ENCODE results near the gene ZMIZ1.
A peak's percentile ranks its signal among the peaks of the same experiment; 100 is the strongest.

ZMIZ1 gene

DNA sequence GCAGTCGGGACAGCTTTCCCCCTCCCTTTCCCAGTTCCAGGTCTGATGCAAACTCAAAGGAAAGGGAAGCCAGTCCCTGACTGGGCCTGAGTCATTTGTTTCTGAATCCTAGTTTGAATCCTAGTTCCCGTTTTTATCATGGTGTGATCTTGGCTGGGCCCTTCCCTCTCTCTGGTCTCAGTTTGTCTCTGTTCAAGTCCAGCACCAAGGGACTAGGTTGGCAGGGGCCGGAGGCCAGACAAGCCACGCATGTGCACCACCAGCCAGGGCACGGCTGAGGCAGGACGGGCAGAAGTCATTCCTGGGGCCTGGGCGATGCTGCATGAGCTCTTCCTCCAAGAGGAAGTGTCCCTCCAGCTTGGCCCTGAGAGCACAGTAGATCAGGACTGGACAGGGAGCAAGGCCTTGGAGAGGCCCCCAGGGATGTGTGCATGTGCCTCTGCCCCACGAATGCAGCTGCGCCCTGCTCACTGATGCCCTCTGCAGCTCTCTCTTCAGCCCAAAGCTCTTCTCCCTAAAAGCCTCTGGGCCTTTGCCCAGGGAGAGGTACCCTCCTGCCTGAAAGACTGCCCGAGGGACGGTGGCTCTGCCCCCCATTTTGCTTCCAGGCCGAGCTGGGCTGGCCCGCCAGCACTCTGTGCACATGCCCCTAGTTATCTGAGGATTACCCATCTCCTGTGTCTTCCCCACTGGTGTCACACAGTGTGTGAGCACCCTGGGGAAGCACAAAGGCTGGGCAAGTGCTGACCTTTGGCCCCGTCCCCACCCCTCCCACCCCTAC, 86.7 kb downstream of the ZMIZ1 start:
- peak; percentile 60 for DNase-seq (ENCODE audit: low spot score)

DNA sequence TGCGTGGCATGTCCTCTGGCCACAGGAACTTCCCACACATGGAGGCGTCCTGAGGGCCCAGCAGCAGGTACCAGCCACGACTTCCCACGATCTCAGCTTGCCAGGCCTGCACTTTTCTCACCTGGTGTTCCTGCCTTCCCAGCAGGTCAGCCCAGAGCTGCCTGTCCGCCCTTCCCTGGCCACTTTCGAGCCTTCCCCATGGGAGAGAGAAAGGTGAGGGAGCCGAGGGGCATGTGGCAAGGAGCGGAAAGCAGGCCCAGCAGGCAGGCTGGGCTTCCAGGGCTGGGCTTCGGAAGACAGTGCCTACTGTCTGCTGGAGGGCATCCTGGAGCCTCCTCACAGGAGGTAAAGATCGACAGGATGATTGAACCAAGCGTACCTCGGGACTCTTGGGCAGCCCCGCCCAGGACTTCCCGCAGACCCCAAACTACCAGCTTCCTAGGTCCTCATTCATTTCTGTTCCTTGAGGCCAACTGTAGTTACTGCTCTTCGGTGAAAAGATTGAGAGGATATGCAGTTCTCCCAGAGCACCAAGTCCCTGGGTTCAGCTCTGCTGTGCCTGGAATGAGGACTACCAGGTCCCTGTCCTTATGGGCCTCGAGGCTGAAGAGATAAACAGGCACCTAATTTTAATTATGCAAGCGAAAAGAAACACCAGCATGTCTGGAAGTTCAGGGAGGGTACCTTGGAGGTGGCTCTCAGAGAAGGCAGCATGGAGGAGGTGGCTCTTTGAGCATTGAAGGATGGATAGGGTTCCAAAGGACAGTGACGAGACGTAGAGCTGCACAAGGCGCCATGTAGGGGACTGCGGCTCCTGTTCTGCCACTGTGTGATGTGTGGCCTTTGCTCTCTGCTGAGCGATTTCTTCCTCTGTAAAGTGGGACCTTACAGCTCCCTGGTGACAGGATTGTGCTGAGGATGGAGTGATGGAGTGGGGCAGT, 87.8 kb downstream of the ZMIZ1 start:
- DNase-seq (ENCODE audit: low spot score) = no peak

DNA sequence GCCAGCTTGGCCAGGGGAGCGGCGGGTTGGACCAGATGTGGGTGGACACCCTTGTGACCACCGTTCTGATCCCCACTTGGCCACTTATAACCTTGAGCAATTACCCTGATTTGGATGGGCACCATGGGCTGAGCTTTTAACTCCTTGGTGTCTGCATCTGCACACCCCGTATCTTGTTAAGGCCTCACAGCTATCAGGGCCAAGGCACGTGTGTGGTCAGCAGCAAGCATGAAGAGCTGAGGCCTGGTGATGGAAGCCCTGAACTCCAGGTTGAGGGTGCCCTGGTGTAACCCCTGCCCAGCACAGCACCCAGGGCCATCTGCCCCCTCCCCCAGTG, 89.2 kb downstream of the ZMIZ1 start:
- no peak for DNase-seq (ENCODE audit: low spot score)

DNA sequence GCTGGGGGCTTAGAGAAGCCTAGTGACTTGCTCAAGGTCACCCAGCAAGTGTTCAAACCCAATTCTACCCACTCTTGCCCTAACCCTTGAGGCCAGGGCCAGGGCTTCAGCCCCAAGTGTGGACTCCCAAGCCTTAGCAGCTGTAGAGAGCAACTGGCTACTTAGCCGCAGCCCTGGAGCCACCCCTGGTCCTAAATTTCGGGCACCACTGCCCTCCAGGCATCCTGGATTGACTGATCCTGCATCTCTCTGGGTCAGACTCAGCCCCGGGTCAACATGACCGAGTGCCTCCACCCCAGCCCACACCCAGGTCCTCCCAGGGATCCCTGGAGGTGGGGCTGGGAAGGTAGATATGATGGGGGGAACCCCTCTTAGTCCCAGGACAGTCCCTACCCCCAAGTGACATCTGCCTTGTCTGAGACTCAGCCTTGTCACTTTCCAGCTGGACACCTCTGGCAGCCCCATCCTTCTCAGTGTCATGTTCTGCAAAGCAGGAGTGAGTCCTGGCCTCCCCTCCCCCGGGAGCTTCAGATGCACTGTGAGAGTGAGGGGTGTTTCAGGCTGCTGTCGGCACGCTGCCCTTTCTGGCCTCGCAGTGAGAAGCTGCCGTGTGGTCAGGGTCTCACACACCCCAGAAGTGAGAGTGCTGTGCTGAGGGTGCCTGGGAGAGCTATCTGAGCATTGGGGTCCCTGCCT, 89.8 kb downstream of the ZMIZ1 start:
- no peak for DNase-seq (ENCODE audit: low spot score)

DNA sequence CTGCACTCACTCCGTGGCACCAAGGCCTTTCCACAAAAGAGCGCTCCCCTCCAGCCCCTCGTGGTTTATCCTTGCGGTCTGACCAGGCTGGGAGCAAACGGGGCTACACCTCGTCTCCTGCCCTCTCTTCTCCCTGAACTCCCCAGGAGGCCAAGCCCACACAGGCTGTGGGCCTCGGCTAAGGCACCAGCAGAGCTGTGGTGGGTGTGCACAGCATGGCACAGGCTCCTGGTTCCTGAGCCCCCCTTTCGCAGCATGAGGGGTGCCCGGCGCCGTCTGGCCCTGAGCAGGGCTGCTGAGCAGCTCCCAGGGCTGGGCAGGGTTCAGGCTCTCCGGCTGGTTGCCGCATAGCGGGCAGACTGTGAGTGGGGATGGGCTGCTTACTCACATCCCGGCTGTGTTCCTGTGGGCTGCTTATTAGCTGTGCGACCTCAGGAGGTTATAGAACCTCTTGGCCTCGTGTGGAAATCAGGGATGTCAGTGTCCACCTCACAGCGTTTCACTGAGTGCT, 90.4 kb downstream of the ZMIZ1 start:
- DNase-seq (ENCODE audit: low spot score) = peak; percentile 87

DNA sequence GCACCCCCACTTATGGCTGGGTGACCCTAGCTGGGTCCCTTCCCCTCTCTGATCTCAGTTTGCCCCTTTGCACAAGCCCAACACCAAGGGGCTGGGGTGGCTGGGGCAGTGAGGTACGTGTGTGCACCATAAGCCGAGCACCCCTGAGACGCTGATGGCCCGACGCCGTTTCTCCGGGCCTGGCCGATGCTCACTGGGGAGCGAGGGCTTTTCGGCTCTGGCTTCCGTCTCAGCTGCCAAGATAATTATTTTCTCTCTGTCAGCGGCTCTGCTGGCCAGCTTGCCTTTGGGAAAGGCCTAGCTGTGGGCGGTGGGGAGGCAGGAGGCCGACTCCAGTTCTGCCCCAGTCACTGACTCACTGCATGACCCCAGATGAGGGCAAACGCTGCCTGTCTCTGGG, 91.0 kb downstream of the ZMIZ1 start:
- DNase-seq (ENCODE audit: low spot score) = peak; percentile 39

DNA sequence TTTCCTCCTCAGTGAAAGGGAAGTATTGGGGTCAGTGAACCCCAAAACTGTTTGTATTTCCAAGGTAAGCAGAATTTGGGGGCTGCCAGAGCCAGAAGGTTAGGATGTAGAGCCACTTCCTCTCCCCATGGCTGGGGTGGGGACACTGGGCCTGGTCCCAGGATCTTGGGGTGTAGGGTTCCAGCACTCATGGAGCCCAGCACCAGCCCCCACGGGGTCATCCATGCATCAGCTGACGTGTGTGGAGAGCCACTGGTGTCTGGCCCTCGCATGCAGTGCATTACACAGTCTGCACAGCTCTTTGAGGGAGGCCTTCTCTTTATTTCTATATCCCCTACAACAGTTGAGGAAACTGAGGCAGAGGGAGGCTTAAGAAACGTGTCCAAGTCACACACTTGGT, 91.4 kb downstream of the ZMIZ1 start:
- DNase-seq (ENCODE audit: low spot score) = no peak

DNA sequence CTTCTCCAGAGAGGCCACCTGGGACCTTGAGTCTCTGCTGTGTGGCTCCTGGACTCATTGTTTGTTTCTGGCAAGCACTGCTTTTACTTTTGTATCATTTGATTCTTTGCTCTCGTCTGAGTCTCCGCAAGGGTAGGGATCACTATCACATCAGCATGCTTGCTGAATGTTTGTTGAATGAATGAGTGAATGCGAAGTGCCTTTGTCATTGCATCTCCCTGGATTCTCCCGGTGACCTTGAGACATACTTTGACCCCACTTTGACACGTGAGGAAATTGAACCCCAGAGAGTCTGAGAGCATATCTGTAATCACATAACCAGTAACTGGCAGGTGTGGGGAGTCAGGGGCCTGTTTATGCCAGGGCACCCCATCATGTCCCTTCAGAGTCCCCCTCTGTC, 92.8 kb downstream of the ZMIZ1 start:
- DNase-seq (ENCODE audit: low spot score) = no peak

DNA sequence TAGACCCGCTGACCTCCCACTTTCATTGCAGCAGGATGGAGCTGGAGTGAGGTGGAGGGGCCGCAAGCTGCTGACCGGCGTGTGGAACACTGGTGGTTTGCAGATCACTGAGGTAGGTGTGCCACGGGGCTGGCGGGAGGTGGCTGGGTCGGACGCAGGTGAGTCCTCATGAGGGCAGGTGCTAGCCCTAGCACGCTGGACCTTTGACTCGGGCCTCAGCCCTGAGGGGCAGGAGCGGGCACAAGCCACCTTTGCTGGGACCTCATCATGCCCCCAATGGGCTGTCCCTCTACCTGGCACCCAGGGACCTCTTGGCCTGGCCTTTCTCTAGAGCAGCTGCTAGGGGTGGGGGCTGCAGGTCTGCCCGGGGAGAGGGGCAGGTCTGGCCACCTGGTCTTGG, 93.3 kb downstream of the ZMIZ1 start:
- DNase-seq (ENCODE audit: low spot score) = no peak

DNA sequence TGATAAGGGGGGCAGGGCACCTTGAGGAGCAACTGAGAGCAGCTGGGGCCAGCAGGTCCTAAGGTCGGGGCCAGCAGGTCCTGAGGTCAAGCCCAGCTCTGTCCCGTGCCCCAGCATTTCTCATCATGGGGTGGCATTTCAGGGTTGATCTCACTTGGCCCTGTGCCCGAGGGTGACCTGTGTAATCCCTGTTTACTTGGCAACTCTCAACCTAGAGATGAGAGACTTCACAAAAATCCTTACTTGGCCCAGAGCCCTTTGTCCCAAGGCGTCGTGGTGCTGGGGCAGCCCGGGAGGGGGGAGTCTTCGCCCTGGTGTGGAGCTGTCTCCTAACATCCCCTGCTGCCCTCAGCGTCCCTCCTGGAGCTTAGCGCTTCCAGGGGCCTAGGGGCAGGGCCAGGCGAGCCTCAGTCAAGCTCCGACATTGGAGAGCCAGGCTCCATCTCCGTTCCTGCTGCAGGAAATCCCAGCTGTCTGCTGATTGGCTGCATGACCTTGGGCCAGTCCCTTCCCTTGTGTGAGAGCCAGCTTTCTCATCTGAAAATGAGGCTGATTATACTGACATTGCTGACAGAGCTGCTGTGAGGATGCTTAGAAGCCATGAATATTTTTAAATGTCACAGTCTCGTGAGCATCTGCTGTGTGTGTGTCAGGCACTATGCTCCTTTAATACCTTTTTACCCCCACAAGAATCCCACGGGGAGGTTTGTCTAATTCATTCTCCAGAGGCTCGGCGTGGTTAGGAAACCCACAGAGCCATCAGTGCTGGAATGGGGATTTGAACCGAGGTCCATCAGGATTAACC, 94.3 kb downstream of the ZMIZ1 start:
- peak; percentile 94 for DNase-seq (ENCODE audit: low spot score)

DNA sequence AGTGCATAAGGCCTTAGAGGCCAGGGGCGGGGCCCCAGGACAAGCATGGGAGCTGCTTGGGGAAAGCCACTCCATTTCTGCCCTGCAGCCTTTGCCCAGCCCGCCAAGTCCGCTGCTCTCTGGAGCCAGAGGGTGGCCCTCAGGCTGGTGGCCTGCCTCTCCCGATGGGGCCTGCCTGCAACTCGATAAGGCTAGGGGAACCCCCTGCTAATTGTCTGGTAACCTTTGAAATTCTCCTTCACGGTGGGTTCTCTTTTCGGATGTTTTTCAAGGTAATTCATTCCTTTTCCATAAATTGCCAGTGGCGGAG, 94.9 kb downstream of the ZMIZ1 start:
- DNase-seq (ENCODE audit: low spot score) = no peak

DNA sequence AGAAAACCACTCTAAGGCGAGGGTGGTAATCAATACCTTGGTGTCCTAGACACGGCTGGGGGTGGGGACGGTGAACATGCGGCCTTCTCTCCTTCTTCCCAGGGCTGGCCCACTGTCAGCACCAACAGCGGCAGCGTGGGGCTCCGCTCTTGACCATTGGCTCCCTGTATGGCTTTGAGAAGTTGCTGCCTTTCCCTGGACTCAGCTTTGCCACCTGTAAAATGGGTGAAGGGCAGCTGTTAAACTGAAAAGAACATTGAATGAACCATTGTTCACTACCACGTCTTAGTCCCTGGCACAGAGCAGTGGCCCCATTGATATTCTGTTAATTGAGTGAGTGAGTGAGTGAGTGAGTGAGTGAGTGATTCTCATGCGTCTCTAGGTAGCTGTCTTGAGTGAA, 95.3 kb downstream of the ZMIZ1 start:
- no peak for DNase-seq (ENCODE audit: low spot score)

DNA sequence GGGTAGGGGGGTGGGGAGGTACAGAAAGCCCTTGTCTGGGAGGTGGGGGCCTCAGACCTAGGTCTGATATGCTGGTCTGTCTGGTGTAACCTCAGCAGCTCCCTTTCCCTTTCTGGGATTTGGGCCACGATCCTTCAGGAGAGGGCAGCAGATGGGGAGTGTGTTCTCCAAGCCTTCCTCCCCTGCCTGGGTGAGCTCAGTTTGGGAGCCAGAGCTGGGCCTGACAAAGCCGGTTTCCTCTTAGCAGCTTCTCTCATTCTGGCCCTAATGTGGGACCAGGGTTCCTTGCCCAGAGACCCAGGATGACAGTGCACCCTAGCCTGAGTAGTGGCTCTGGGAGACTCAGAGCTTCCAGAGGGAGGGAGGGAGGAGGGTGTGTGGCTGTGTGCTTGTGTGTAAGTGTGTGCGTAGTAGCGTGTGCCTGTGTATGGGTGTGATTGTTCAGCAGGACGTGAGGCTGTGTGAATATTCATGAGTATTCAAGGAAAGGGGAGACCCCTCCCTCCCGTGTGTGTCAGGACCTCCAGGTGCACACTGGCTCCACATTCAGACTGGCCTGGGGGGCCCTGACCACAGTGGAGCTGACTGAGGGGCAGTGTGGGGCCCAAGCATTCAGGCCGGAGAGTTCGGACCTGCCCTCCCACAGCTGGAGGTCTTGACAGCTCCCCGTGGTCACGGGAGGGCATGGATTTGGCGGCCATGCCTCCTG, 96.5 kb downstream of the ZMIZ1 start:
- no peak for DNase-seq (ENCODE audit: low spot score)

DNA sequence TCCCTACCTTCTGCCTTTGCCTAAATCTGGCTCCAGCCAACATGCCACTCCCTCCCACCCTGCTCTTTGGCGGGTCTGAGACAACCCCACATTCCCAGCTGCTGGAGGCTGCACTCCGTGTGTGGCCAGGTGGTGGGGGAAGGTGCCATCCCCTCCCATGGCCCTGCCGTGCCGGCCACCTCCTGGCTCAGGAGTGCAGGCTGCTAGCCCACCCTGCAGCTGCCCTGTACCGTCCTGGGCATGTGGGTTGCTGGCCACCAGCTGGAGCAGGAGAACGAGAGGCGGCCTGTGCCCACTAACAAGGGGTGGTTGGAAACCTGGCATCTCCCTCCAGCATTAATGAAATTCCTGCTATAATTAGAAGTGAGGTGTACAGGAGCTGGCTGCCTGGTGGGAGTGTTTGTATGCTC, 97.6 kb downstream of the ZMIZ1 start:
- DNase-seq (ENCODE audit: low spot score) = no peak

DNA sequence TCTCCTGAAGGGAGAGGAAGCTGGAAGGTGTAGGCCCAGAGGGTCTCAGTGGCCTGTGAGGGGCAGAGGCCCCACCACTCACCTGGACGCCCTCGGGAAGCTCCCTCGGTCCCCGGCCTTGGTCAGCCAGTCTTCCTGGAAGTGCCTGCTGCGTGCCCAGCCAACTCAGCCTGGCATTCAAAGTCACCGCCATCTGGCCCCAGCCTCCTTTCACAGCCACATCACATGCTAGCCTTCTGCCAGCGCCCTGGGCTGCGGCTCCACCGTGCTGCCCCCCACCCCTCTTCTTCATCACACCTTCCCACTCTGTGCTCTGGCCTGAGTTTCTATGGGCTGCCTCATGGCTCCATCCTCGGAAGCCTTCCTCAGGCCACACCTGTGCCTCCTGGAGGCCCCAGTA, 98.0 kb downstream of the ZMIZ1 start:
- DNase-seq (ENCODE audit: low spot score) = no peak

DNA sequence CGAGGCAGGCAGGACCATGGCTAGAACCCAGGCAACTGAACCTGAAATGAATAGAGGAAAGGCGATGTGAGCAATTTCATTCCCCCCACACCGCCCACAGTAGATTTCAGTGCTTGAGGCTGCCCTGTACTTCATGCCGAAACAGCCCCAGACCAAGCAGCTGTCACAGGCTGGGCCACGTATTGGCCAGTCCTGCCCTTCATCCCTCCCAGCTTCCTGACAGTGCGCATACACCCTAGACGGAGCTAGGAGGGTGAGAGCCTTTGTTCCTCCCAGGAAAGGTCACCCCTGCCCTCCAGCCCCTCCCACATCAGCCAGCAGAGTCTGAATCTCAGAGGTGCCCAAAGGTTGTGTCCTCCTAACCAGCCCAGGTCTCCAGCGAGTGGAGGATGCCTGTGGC, 98.8 kb downstream of the ZMIZ1 start:
- DNase-seq (ENCODE audit: low spot score) = no peak

DNA sequence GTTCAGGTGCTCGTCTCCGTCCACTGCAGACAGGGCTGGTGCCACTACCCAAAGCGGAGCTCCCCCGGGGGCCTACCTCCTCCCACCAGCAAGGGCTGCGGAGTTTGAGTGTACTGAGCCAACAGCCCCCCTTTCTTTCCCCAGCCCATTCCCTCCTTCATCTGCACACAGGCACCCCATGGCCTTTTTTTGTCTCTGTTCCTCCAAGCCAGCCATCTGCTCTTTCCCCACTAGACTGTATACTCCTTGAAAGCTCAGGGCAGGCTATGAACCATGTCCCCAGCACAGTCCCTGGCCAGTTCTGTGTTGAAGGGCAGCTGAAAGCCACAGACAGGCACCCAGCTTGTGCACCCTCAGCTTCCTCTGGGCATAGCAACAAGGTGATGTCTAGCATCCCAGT, 99.4 kb downstream of the ZMIZ1 start:
- DNase-seq (ENCODE audit: low spot score) = no peak

DNA sequence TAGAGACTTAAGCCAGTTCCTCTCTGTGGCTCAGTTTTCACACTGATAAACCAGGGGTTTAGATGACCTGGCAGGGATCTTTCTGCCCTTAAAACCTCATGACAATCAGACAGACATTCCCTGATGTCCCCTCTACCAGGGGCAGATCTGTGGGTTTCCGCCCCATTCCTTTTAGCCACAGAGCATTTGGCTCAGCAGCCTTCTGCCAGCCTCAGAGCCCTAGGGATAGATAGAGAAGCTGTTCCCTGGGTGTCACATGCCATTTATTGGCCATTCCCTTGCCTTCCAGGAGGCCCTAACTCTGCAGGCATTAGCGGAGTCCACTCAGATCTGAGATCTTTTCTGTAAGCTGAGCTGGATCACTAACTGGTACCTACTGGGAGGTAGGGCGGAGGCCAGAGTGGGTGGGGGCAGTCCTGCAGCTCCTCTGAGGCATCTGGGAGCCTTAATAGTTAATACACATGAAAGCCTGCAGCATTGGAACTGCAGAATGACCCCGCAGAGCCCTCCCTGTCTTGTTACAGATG, 101.5 kb downstream of the ZMIZ1 start:
- no peak for DNase-seq (ENCODE audit: low spot score)

DNA sequence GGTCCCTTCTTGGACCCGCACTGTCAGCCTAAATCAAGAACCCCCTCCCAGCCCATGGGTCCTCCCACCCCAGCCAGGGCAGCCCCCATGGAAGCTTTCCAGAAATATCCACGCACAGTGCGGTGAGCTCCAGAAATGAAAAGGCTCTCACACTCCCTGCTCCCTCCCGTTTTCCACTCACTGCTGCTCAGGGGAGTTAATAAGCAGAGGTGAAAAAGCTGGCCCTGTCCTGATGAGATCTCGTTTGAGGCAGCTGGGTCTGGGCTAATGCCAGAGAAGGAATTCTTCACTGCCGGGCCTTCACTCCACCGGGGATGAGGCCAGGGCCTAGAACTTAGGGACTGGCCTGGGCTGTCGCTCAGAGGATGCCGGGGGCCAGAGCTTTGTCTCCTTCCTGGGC, 102.2 kb downstream of the ZMIZ1 start:
- no peak for DNase-seq (ENCODE audit: low spot score)

DNA sequence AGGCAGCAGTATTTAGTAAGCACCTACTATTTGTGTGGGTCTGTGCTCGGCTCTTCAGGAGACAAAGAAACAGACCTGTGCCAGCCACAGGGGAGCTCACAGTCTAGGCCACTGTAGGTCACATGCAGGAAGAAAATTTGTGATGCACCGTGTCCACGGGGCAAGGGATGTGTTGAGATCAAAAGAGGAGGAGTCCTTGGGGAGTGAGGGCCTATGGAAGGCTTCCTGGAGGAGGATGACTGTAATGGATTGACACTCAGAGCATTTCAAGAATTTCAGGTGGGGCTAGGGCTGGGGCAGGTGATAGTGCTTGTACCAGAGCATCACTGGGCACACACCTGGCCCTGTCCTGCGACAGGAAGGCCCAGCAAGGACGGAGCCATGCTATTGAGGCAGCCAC, 102.7 kb downstream of the ZMIZ1 start:
- DNase-seq (ENCODE audit: low spot score) = peak; percentile 61

DNA sequence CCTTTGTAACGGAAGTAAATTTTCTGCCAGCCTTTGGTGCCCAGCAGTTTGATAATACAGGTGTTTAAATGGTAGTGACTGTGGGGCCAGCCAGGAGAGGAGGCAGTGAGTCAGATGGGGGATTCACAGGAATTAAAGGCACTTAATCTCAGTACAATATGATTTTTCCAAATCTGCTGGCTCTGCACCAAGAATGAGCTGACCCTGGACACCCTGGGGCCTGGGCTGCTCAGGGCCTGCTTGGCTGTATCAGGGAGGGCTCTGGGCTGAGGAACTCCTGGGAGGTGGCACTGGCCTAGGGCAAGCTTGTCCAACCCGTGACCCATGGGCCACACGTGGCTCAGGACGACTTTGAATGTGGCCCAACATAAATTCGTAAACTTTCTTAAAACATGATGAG, 104.1 kb downstream of the ZMIZ1 start:
- DNase-seq (ENCODE audit: low spot score) = no peak
